ENCODE measurements around the gene CDT1.
"Not testable (repeated sequence)": the region's sequence is repeated elsewhere in the genome, so short reads cannot be mapped to it uniquely, and the experiment has no call there.

Gene CDT1

DNA sequence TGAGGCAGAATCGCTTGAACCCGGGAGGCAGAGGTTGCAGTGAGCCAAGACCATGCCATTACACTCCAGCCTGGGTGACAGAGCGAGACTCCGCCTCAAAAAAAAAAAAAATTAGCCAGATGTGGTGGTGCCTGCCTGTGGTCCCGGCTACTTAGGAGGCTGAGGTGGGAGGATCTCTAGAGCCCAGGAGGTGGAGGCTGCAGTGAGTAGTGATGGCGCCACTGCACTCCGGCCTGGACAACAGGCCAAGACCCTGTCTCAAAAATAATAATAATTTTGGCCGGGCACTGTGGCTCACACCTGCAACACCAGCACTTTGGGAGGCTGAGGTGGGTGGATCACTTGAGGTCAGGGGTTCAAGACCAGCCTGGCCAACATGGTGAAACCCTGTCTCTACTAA lies 14.8 kb upstream of the CDT1 start:
- not testable (repeated sequence) for H3K27me3 ChIP-seq (ENCODE audit: control insufficient read depth, insufficient read depth, low read length); H3K27ac ChIP-seq (ENCODE audit: low read length); H3K9ac ChIP-seq (ENCODE audit: low read length); H3K4me3 ChIP-seq (ENCODE audit: low read length); H3K9me3 ChIP-seq (ENCODE audit: control insufficient read depth, low read depth, low read length); H3K36me3 ChIP-seq (ENCODE audit: control insufficient read depth, low read depth, low read length)
- peaks cover 10% of the 10 kb centered on the region for H3K4me1 ChIP-seq (ENCODE audit: control insufficient read depth, low read depth, low read length)

DNA sequence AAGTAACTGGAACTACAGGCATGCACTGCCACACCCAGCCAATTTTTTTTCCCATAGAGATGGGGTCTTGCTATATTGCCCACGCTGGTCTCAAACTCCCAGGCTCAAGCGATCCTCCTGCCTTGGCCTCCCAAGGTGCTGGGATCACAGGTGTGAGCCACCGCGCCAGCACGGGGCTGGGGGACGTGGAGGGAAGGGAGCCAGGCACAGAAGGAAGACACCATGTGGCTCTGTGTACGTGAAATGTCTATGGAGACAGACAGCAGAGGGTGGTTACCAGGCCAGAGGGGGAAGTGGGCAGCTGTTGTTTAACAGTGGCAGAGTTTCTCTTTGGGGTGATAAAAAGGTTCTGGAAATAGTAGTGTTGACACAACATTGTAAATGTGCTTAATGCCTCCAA lies 14.0 kb upstream of the CDT1 start:
- Histone ChIP-seq H3K9me3 (ENCODE audit: control insufficient read depth, low read depth, low read length) (no peaks in the 10 kb centered on the region), H3K27ac (ENCODE audit: low read length) (no peak overlapping the region), H3K4me3 (ENCODE audit: low read length) (no peak overlapping the region), H3K4me1 (ENCODE audit: control insufficient read depth, low read depth, low read length) (peaks cover 9% of the 10 kb centered on the region), H3K36me3 (ENCODE audit: control insufficient read depth, low read depth, low read length) (no peaks in the 10 kb centered on the region), H3K9ac (ENCODE audit: low read length) (no peak overlapping the region), H3K27me3 (ENCODE audit: control insufficient read depth, insufficient read depth, low read length) (no peaks in the 10 kb centered on the region)

DNA sequence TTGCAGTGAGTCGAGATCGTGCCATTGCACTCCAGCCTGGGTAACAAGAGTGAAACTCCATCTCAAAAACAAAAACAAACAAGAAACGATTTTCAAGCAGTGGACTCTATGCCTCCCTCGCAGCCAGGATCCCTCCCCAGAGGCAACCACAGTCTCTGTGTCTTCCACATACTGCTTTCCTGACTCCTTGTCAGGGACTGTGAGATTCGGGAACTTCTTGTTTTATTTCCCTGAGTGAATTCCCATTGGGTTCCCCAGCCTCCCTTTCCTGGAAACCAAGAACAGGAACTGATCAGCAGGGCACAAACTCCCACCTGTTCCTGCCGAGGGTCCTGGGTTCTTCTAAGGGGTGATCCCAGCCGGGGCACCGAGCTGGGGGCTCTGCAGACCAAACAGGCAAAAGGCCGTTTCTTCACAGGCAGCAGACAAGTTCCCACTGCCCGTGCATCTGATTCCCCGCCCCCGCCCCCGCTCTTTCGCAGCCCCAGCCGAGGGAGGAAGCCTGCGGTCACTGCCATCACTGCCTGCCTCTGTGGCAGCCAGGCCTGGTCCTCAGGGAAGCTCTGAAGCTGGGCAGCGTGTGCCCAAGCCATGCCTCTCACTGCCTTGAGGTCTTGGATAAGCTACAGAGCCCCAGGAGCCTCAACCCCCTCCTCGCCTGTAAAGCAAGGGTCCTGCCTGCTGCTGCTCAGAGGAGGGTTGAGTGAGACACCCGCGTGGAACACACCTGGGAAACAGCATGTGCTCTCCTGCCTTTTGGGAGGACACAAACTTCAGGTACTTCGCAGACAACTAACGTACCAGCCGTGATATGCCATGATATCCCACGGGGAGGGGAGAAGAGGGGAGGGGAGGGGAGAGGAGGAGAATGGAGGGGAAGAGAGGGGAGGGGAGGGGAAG lies 13.0 kb upstream of the CDT1 start:
- Histone ChIP-seq H3K4me1 (ENCODE audit: control insufficient read depth, low read depth, low read length) (peaks cover 9% of the 10 kb centered on the region), H3K36me3 (ENCODE audit: control insufficient read depth, low read depth, low read length) (no peaks in the 10 kb centered on the region), H3K27me3 (ENCODE audit: control insufficient read depth, insufficient read depth, low read length) (no peaks in the 10 kb centered on the region), H3K4me3 (ENCODE audit: low read length) (no peak overlapping the region), H3K9ac (ENCODE audit: low read length) (no peak overlapping the region), H3K9me3 (ENCODE audit: control insufficient read depth, low read depth, low read length) (no peaks in the 10 kb centered on the region), H3K27ac (ENCODE audit: low read length) (no peak overlapping the region)

DNA sequence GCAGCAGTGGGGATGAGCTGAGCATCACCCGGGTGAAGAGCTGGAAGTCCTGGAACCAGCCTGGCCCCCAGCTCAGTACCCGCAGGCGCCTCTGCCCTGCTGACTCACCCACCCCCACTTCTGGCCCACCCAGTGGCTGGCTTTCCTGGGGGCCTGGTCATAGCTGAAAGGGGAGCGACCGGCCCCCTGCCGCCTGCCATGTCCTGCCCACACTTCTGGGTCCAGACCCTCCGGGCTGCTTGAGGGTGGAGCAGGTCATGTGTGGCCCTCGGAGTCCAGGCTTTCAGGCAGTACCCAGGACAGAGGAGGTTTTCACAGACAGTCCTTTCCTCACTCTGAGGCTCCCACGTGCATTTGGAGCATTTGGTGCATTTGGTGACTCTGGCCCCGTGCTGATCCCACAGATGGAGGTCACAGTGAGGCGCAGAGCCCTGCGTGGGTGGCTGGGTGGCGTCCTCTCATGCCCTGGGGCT lies 11.5 kb upstream of the CDT1 start:
- no peak overlapping the region for H3K27ac ChIP-seq (ENCODE audit: low read length)
- no peaks in the 10 kb centered on the region for H3K27me3 ChIP-seq (ENCODE audit: control insufficient read depth, insufficient read depth, low read length)
- H3K36me3 ChIP-seq (ENCODE audit: control insufficient read depth, low read depth, low read length): no peaks in the 10 kb centered on the region
- H3K9ac ChIP-seq (ENCODE audit: low read length): no peak overlapping the region
- peaks cover 9% of the 10 kb centered on the region for H3K4me1 ChIP-seq (ENCODE audit: control insufficient read depth, low read depth, low read length)
- H3K4me3 ChIP-seq (ENCODE audit: low read length): no peak overlapping the region
- H3K9me3 ChIP-seq (ENCODE audit: control insufficient read depth, low read depth, low read length): no peaks in the 10 kb centered on the region

GRCh38 chr16:88792668-88793250 lies 10.8 kb upstream of the CDT1 start:
- H3K27ac ChIP-seq (ENCODE audit: low read length): no peak overlapping the region
- no peak overlapping the region for H3K4me3 ChIP-seq (ENCODE audit: low read length)
- no peaks in the 10 kb centered on the region for H3K27me3 ChIP-seq (ENCODE audit: control insufficient read depth, insufficient read depth, low read length)
- H3K9me3 ChIP-seq (ENCODE audit: control insufficient read depth, low read depth, low read length): no peaks in the 10 kb centered on the region
- H3K36me3 ChIP-seq (ENCODE audit: control insufficient read depth, low read depth, low read length): no peaks in the 10 kb centered on the region
- H3K4me1 ChIP-seq (ENCODE audit: control insufficient read depth, low read depth, low read length): peaks cover 9% of the 10 kb centered on the region
- no peak overlapping the region for H3K9ac ChIP-seq (ENCODE audit: low read length)

GRCh38 chr16:88793251-88793954 lies 10.2 kb upstream of the CDT1 start:
- no peak overlapping the region for H3K27ac ChIP-seq (ENCODE audit: low read length)
- peaks cover 9% of the 10 kb centered on the region for H3K4me1 ChIP-seq (ENCODE audit: control insufficient read depth, low read depth, low read length)

DNA sequence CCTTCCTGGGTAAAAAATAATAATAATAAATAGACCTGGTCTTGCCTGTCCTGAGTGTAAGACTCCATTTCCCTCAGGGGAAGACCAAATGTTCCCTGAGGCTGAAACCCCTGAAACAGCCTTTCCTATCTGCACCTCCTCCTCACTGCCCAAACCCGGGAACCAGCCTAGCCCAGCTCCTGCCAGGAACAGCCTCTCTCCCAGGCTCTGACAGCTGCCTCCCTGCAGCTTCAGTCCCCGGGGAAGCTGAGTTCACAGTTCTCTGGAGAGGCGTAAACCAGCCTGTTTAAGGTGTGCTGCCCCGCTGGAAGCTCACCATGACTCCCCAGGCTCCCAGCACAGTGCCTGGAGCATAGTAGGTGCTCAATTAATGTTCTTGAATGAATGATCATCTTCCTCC lies 7.3 kb upstream of the CDT1 start:
- no peaks in the 10 kb centered on the region for H3K4me1 ChIP-seq (ENCODE audit: control insufficient read depth, low read depth, low read length)
- no peak overlapping the region for H3K9ac ChIP-seq (ENCODE audit: low read length)
- H3K4me3 ChIP-seq (ENCODE audit: low read length): no peak overlapping the region
- no peaks in the 10 kb centered on the region for H3K27me3 ChIP-seq (ENCODE audit: control insufficient read depth, insufficient read depth, low read length)
- H3K27ac ChIP-seq (ENCODE audit: low read length): no peak overlapping the region
- H3K36me3 ChIP-seq (ENCODE audit: control insufficient read depth, low read depth, low read length): no peaks in the 10 kb centered on the region
- H3K9me3 ChIP-seq (ENCODE audit: control insufficient read depth, low read depth, low read length): no peaks in the 10 kb centered on the region

More at GRCh38 chr16:88793251-88793954, 10.2 kb upstream of the CDT1 start:
- H3K36me3 ChIP-seq (ENCODE audit: control insufficient read depth, low read depth, low read length): no peaks in the 10 kb centered on the region
- H3K9ac ChIP-seq (ENCODE audit: low read length): no peak overlapping the region
- no peaks in the 10 kb centered on the region for H3K9me3 ChIP-seq (ENCODE audit: control insufficient read depth, low read depth, low read length)
- H3K4me3 ChIP-seq (ENCODE audit: low read length): no peak overlapping the region
- H3K27me3 ChIP-seq (ENCODE audit: control insufficient read depth, insufficient read depth, low read length): no peaks in the 10 kb centered on the region

DNA sequence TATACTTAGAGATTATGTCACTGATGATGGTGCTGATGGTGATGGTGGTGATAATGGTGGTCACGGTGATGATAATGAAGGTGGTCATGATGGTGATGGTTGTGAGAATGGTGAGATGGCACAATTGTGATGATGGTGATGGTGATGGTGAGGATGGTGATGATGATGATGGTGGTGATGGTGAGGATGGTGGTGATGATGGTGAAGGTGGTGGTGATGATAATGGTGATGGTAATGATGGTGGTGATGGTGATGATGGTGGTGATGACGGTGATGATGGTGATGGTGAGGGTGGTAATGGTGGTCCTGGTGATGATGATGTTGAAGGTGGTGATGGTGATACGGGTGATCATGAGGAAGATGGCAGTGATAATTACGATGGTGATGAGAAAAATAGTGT lies 5.5 kb upstream of the CDT1 start:
- no peaks in the 10 kb centered on the region for H3K36me3 ChIP-seq (ENCODE audit: control insufficient read depth, low read depth, low read length)
- H3K27ac ChIP-seq (ENCODE audit: low read length): no peak overlapping the region
- H3K4me1 ChIP-seq (ENCODE audit: control insufficient read depth, low read depth, low read length): no peaks in the 10 kb centered on the region
- H3K9me3 ChIP-seq (ENCODE audit: control insufficient read depth, low read depth, low read length): no peaks in the 10 kb centered on the region
- no peak overlapping the region for H3K4me3 ChIP-seq (ENCODE audit: low read length)
- no peaks in the 10 kb centered on the region for H3K27me3 ChIP-seq (ENCODE audit: control insufficient read depth, insufficient read depth, low read length)
- H3K9ac ChIP-seq (ENCODE audit: low read length): no peak overlapping the region

GRCh38 chr16:88798772-88799455 lies 4.7 kb upstream of the CDT1 start:
- no peaks in the 10 kb centered on the region for H3K36me3 ChIP-seq (ENCODE audit: control insufficient read depth, low read depth, low read length)
- H3K27ac ChIP-seq (ENCODE audit: low read length): no peak overlapping the region
- no peaks in the 10 kb centered on the region for H3K27me3 ChIP-seq (ENCODE audit: control insufficient read depth, insufficient read depth, low read length)
- H3K4me1 ChIP-seq (ENCODE audit: control insufficient read depth, low read depth, low read length): no peaks in the 10 kb centered on the region
- H3K4me3 ChIP-seq (ENCODE audit: low read length): no peak overlapping the region
- no peak overlapping the region for H3K9ac ChIP-seq (ENCODE audit: low read length)
- H3K9me3 ChIP-seq (ENCODE audit: control insufficient read depth, low read depth, low read length): no peaks in the 10 kb centered on the region

DNA sequence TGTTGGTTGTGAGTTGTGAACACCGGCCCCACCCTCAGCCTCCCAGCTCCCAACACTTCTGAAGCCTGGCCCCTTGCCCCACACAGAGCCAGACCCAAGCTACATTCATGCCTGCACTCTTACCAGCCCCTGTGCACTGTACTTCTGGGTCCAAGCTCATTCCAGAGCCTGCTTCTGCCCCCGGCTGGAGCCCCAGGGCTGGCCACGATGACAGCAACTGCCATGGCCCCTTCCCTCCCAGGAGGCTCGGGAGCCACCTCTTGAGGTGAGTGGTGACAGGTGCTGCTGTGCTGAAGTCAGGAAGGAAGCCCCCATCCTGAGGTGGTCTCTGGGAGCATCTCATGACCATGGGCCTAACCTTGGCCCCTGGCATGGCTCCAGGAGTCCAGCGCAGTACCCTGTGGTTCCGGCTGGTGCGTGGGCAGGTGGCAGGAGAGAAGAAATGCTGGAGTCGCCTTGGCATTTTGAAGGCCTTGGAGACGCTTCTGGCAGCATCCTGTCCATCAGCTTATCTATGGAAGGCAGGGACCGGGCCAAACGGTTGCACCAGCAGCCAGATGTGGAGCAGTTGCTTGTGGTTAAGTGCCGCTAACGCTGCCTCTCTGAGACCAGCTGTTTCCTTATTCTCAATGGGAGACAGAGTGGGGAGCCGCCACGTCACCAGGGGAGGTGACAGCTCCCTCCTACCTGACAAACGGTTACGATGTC lies 3.9 kb upstream of the CDT1 start:
- H3K4me1 ChIP-seq (ENCODE audit: control insufficient read depth, low read depth, low read length): peaks cover 2% of the 10 kb centered on the region

GRCh38 chr16:88800277-88800592 lies 3.4 kb upstream of the CDT1 start:
- no peaks in the 10 kb centered on the region for H3K27me3 ChIP-seq (ENCODE audit: control insufficient read depth, insufficient read depth, low read length)
- H3K36me3 ChIP-seq (ENCODE audit: control insufficient read depth, low read depth, low read length): peaks cover 5% of the 10 kb centered on the region
- H3K9me3 ChIP-seq (ENCODE audit: control insufficient read depth, low read depth, low read length): no peaks in the 10 kb centered on the region
- H3K27ac ChIP-seq (ENCODE audit: low read length): no peak overlapping the region
- no peak overlapping the region for H3K9ac ChIP-seq (ENCODE audit: low read length)
- H3K4me3 ChIP-seq (ENCODE audit: low read length): no peak overlapping the region
- H3K4me1 ChIP-seq (ENCODE audit: control insufficient read depth, low read depth, low read length): peaks cover 5% of the 10 kb centered on the region

More for the DNA sequence above, 3.9 kb upstream of the CDT1 start:
- no peaks in the 10 kb centered on the region for H3K9me3 ChIP-seq (ENCODE audit: control insufficient read depth, low read depth, low read length)
- no peak overlapping the region for H3K4me3 ChIP-seq (ENCODE audit: low read length)
- H3K36me3 ChIP-seq (ENCODE audit: control insufficient read depth, low read depth, low read length): no peaks in the 10 kb centered on the region
- no peak overlapping the region for H3K9ac ChIP-seq (ENCODE audit: low read length)
- H3K27ac ChIP-seq (ENCODE audit: low read length): no peak overlapping the region
- H3K27me3 ChIP-seq (ENCODE audit: control insufficient read depth, insufficient read depth, low read length): no peaks in the 10 kb centered on the region

Data from iPS-18a (cell line).